Suppressor macrophage treated with lipopolysaccharide for 4 hours (primary cell): Measurements from ENCODE around the gene CHRD.
A peak's percentile ranks its signal among the peaks of the same experiment; 100 is the strongest.

Source experiments
- DNase-seq: peaks from one replicate; pipeline ENCODE4 v3.0.0-alpha.2; 2020

The CHRD gene

DNA sequence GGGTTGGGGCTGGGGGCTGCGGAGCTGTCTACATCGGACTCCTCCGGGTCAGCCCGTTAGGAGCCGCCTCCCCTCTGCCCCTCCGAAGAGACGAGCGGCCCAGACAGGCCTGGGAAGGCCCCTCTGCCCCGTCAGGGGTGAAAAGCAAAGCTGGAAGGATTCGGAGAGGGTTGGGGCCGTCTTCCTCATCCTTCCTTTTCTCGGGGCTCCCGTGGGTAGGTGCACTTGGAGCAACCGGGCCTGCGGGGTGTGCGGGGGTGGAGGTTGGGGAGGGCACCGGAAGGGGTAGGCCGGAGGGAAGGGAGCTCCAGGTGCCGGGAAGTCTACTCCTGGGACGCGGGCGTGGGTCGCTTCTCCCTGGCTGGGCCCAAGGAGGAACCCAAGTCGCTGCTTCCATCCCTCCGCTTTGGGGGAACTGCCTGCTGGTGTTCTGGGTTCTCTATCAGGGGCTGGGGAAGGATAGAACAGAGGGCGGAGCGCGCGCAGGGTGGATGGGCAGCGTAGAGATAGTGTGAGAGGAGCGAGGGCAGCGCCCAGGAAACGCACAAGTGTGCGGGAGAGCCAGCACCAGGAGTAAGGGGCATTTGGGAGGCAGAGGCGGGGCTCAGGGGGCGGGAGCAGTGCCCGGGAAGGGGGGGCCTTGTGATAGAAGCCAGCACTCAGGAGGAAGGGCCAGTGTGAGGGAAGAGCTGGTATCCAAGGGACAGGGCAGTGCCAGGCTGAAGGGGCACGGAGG, 17.8 kb upstream of the CHRD start:
- peak; percentile 29 for DNase-seq

DNA sequence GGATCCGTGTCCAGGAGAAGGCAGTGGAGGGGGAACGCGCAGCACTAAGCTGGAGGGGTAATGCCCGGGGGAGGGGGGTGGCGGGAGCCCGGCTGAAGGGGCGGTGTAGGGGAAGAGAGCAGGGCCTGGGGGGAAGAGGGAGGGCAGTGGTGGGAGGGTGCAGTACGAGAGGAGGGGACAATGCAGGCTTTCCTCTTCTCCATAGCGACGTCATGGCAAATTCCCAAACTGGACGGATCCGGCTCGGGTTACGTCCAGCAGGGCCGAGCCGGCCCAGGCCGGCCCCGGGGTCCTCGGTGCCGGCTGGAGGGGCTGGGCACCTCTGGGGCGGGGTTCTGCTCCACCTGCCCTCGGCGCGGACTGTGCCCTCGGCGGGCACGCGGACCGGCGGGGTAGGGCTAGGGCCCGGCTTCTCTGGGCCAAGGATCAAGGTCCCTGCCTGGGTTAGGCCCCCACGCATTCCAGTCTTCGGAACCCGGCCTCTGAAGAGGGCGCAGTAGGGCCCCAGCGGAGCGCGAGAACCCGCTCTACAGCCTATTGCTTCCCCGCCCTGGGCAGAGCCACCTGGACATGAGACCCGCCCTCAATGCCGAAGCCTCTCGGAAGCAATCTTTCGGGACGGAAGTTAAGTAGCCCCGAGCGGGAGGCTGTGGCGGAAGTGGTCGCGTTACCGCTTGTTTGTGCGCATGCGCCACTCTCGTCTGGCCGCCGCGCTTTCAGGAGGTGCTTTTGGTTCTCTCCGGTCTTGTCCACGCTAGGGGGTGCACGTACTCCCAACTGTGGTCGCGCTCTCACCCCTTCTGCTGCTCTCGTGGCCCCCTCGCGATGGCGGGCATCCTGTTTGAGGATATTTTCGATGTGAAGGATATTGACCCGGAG, 16.9 kb upstream of the CHRD start:
- peak; percentile 98 for DNase-seq

DNA sequence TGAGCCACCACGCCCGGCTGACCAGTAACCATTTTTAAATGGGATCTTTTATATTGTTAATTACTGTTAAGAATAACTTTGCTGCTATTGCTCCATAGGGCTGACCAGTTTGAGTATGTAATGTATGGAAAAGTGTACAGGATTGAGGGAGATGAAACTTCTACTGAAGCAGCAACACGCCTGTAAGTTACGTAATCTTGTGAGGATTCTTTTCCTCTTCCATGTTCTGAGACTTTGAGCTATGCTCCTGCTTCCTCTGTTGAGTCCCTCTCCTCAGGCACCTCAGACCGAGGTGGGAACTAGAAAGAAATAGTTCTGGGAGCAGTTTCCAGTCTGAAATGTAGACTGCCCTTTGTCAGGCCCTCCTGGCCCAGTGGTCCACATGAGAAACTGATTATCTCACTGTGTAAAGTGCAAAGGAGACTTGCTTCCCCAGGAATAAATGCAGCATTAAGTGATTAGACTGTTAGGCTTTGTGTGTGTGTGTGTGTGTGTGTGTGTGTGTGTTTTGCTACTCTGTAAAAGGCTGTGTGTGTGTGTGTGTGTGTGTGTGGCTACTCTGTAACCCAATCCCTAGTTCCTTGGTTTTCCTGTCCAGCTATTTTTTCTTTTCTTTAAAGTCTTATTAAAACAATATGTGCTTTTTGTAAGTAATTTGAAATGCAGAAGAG, 13.1 kb upstream of the CHRD start:
- DNase-seq = no peak

DNA sequence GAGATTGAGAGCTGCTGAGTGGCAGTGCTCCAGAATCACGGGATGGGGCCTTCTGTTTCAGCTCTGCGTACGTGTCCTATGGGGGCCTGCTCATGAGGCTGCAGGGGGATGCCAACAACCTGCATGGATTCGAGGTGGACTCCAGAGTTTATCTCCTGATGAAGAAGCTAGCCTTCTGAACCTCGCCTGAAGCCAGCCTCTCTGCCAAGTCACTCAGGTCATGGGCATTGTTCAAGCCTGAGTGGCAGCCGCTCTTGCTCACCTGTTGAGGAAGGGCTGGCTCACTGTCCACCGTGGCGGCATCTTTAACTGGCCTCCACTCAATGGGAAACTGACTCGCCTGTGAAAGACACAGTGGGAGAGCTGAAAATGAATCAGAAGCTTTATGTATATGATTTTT, 11.7 kb upstream of the CHRD start:
- no peak for DNase-seq

DNA sequence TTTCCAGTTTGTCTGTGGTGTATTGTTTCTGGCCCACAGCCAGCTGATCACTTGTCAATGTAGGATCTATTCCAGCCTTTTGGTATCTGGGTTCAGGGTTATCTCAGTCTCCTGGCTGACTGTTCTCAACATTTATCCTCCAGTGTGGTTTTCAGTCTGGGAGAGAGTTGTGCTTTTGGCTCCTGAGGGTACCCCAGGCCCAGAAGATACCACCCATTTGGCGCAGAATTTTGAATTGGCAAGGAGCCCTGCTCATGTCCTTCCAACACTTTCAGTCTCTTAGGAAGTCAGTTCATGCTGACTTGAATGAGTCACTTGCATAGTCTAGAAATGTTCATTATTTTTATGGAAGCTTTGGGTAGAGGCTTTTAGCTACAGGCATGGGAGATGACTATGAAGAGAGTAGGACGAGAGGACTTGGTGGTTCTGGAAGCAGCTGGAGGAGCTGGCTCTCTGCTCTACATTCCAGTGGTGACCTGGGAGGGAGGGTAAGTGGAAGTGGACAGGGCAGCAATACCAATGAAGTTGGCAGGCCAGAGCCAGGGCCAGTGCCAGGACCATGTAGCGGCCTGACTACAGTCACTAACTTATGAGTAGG, 11.2 kb upstream of the CHRD start:
- DNase-seq = no peak

DNA sequence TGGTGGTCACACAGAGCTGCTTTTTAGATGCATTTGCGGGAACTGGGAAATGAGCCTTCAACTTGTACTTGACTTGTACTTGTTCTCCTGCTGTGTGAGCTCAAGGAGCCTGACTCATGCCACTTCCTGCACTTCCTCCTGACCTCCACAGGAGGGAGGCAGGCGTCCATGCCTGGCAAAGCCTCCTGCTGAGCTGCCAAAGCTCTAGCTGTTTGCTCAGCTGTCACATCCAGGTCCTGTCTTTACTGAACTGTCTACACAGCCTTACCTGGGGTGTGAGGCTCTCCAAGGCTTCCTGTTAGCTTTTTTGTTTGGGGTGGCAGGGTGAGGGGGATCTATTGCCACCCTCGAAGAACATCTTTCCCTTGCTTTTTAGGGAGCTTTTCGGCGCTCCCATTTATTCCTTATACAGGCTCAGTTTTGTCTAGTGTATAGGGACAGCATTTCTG, 8.3 kb upstream of the CHRD start:
- peak; percentile 87 for DNase-seq

DNA sequence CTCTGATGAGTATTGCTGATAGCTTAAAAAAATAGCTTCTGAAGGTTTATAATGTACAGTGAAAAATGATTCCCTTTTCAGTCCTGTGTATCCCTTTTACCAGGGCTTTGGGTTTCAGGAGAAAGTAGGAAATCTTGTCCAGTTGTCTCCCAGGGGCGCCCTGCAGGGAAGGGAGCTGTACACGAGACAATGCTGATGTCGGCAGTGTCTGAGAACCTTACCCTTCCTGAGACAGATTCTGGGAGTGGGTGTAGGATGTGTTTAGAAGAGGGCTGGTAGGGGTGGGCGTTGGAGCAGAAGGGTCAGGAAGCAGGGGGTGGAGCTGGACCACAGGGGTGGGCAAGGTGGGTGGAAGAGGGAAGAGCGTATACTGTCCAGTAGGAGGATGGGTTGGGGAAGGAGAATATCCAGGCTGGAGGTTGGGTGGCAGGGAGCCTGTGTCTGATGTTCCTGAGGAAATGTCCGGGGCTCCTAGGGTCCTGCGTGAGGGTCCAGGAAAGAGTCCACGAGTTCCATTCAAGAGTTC, 7.5 kb upstream of the CHRD start:
- no peak for DNase-seq

DNA sequence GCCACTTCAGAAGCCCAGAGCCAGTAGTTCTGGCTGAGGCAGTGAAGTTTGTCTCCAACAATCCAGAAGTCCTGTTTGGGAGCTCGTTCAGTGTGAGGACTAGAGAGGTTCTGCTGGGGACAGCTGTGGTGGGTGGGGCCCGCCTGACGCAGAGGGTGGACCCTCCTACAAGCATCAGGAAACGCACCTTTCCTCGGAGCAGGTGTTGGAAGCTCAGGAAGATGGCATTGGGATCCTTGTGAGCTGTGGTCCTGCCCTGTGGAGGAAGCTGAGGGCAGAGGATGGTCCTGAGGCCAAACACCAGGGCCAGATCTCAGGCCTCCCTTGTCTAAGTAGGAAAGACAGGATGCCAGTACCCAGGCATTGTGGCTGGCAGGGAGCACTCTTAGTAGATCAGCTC, 6.9 kb upstream of the CHRD start:
- DNase-seq = no peak

DNA sequence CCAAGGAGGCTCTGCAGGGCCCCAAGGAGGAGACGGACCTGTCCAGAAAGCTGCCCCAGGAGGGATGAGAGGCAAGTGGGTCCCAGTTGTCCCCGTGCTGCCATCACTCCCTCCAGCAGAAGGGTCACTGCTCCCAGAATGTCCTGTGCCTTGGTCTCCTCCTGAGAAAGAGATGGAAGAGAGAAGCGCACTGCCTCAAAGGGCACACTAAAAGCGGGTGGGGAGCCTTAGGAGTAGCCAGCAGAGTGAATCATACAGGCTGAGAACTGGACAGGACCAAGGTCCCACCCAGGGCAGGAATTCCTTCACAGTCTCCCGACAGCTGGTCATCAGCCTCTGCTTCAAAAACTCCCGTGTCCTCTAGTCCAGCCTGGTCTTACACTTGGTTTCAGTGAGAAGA, 6.4 kb upstream of the CHRD start:
- DNase-seq = no peak

DNA sequence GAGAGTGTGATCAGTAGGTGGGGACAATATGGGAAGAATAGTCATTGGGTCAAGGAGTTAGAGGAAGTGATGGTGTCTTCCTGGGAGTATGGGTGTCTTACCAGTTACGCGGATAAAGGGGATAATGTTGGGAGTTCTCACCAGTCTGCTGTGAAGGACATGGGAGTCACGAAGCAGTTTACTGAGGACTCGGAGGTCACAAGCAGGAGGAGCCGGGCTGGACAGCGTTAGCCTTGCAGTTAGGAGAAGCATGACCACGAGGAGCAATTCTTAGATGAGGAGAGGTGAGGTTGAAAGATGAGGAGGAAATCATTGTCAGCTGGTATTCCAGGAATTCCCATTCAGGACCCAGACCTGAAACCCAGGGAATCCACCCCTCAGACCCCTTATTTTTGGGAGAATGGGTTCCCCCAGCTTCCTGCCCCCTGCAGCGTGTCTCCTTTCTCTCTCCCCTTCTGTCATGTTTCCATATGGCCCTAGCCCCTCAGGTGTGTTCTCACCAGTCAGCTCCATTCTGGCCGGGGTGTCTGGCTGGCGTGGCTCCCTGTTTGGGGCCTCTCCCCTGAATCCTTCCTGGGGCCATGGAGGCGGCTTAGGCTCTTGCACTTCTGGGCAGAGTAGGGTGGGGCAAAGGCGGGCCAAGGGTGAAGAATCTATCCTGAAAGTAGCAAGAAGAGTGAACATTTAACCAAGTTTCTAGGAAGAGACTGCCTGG, 4.0 kb upstream of the CHRD start:
- DNase-seq = no peak

DNA sequence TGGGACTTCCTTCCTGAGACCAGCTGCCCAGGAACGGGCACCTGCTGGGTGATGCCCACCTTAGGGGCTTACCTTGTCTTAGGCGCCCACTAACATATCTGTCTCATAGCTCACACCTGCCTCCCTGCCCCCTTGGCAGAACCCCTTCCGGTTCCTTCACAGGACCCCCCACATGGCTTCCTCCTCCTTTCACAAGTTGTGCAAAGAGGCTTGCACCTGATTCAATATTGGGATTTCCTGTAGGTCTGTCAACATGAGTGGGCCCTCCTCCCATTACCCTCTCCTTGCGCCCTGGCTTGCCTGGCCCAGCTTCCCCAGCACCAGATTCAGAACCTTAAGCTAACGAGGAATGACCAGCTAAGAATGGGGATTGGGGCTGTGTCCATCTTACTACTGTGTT, 2.5 kb upstream of the CHRD start:
- no peak for DNase-seq

DNA sequence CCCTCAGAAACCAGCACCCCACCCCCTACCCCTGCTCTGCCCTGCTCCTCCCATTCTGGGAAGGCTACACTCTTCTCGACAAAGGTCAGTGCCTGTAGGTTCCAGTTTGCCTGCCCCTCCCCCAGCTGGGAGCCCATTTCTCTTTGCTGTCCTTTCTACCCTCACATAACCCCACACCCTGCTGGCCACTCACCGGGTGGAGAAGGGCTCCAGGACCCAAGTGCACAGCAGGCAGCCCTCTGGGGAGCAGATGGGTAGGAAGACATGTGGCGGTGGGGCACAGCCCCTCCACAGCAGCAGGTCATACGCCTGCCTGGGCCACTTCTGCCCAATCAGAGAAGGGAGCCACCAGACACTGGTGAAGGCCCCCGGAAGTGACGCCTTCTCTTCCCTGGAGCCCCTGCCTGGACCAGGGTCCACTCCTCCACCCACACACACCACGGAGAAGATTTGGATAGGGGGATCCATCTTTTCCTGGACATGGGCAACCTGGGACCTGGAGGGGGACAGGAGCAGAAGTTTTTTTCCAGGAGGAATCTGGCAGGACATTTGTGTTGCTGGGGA, 1.9 kb upstream of the CHRD start, which contains the start of gene THPO:
Gene THPO (minus strand): TSS at position 326 of the 564 bp plus-strand sequence. CDS start 1,948 bp downstream, outside the sequence.
- DNase-seq = no peak

DNA sequence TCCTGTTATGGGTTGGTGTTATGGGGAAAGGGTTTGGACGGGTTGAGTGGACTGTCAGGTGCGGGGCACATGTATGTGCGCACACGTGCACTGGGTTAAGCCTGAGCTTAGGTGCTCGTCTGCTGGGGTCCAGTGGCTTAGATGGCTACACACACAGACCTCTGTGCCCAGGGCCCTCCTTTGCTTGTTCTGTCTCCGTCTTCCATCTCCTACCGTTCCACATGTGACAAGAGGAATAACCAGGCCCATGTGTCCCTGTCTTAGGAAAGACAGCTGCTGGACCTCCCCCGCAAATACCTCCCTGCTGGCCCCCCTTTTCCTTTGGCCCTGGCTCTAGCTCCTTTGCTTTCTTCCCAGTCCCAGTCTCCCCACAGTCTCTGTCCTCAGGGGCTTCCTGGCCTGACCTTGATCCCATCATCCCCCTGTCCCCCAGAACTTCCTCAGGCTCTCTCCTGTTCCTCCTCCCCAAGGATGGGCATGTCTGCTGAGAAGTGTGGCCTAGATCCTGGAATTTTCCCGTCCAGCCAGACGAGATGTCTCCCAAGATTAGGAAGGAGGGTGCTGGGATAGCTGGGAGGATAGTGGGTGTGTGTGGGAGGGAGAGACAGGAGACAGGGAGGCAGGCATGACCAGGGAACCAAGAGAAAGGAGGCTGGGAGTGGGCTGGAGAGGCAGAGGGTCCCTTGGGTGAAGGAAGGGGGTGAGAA, 1.1 kb upstream of the CHRD start:
- no peak for DNase-seq

DNA sequence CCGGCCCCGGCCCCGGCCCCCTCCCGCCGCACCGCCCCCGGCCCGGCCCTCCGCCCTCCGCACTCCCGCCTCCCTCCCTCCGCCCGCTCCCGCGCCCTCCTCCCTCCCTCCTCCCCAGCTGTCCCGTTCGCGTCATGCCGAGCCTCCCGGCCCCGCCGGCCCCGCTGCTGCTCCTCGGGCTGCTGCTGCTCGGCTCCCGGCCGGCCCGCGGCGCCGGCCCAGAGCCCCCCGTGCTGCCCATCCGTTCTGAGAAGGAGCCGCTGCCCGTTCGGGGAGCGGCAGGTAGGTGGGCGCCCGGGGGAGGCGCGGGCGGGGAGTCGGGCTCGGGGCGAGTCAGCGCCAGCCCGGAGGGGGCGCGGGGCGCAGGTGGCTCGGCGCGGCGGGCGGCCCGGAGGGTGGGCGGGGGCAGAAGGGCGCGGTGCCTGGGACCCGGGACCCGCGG, 352 bp downstream of the CHRD start:
- DNase-seq = peak; percentile 48

DNA sequence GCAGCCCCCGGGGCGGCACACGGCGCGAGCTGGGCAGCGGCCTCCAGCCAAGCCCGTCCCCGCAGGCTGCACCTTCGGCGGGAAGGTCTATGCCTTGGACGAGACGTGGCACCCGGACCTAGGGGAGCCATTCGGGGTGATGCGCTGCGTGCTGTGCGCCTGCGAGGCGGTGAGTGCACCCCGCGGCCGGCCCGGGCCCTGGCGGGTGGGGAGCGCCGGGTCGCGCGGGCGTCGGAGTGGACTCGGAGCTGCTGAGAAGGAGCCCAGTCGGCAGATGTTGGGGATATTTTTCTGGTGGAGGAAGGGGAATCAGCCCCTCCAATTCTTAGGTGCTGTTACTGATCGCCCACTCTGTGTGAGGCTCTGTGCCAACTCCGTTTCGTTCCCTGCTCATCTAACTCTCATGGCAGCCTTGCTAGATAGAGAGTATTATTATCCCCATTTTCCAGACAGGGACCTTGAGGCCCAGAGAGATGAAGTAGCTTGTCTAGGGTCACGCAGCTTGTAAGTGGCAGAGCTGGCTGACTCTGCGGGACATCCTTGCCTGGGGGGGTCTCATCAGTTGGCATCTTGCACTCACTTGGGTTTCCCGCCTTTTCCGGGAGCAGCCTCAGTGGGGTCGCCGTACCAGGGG, 890 bp downstream of the CHRD start:
- no peak for DNase-seq

DNA sequence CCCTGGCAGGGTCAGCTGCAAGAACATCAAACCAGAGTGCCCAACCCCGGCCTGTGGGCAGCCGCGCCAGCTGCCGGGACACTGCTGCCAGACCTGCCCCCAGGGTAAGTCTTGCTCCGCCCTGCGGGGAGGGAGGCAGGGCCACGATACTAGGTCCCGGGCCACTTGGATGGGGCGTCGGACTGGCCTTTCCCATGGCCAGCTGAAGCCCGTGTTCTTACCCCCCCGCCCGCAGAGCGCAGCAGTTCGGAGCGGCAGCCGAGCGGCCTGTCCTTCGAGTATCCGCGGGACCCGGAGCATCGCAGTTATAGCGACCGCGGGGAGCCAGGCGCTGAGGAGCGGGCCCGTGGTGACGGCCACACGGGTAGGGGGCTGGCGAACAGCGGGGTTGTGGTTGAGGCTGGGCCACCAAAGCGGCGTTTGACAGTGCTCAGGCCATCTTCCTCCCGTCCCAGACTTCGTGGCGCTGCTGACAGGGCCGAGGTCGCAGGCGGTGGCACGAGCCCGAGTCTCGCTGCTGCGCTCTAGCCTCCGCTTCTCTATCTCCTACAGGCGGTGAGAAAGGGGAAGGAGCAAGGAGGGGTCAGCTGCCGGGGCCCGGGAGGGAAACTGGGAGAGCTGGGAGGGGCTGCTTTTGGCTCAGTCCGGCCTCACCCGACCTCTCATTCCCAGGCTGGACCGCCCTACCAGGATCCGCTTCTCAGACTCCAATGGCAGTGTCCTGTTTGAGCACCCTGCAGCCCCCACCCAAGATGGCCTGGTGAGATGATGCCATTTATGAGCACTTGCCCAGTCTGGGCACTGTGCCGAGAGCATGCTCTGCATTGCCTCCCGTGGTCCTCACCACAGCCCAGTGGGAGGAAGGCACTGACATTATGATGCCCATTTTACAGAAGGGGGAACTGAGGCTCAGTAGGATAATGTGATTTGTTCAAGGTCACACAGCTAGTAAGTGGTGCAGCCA, 1.7 kb downstream of the CHRD start:
- peak; percentile 50 for DNase-seq

DNA sequence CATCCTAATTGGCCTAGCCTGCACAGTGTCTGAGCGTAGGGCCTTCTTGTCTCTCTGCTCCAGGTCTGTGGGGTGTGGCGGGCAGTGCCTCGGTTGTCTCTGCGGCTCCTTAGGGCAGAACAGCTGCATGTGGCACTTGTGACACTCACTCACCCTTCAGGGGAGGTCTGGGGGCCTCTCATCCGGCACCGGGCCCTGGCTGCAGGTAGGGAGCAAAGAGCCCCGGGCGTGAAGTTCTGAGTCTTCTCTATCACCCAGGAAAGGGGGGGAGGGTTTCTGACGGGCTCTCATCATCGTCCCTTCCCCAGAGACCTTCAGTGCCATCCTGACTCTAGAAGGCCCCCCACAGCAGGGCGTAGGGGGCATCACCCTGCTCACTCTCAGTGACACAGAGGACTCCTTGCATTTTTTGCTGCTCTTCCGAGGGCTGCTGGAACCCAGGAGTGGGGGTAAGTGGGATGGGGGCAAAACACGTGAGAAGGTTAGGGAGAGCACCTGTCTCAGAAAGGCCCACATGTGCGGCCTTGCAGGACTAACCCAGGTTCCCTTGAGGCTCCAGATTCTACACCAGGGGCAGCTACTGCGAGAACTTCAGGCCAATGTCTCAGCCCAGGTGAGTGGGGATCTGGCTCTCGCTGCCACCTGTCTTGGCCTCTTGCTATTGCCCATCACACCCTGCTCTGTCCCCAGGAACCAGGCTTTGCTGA, 2.6 kb downstream of the CHRD start:
- DNase-seq = no peak

DNA sequence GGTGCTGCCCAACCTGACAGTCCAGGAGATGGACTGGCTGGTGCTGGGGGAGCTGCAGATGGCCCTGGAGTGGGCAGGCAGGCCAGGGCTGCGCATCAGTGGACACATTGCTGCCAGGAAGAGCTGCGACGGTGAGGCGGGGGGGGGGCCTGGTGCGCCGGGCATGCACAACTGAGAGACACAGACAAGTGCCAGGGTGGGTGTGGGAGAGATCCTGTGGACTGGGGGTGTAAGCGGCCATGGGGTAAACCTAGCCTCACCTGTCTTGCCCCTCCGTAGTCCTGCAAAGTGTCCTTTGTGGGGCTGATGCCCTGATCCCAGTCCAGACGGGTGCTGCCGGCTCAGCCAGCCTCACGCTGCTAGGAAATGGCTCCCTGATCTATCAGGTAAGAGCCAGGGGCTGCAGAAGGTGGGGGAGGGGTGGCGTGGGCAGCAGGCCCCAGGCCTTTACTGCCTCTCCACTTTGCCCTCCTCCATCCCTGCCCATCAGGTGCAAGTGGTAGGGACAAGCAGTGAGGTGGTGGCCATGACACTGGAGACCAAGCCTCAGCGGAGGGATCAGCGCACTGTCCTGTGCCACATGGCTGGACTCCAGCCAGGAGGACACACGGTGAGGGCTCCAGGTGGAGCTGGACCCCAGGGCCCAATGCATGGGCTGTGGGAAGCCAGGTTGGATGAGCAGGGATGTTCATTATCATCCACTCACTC, 3.3 kb downstream of the CHRD start:
- no peak for DNase-seq
